Nephron progenitor cell (in vitro differentiated cells): ENCODE measurements around the gene GP1BB.
A peak's percentile ranks its signal among the peaks of the same experiment; 100 is the strongest.

ENCODE experiments used
- DNase-seq: peaks from one replicate; pipeline ENCODE4 v3.0.0; 2021
- H3K27ac Mint-ChIP-seq: 2 replicates; pipeline ENCODE4 v1.8.0; 2021; ENCODE audit warnings: mild to moderate bottlenecking, moderate library complexity, mixed read lengths
- H3K27me3 Mint-ChIP-seq: 2 replicates; pipeline ENCODE4 v1.8.0; 2021; ENCODE audit warnings: mild to moderate bottlenecking, low read depth, mixed read lengths; ENCODE audit not compliant: poor library complexity
- H3K36me3 Mint-ChIP-seq: 2 replicates; pipeline ENCODE4 v1.8.0; 2021; ENCODE audit warnings: low read depth, mixed read lengths
- H3K4me1 Mint-ChIP-seq: 2 replicates; pipeline ENCODE4 v1.8.0; 2021; ENCODE audit warnings: mixed read lengths
- H3K4me3 Mint-ChIP-seq: 2 replicates; pipeline ENCODE4 v1.8.0; 2021; ENCODE audit warnings: mild to moderate bottlenecking, moderate library complexity, mixed read lengths
- H3K9me3 Mint-ChIP-seq: 2 replicates; pipeline ENCODE4 v1.8.0; 2021; ENCODE audit warnings: mild to moderate bottlenecking, moderate library complexity, mixed read lengths
- TF ChIP-seq, protein P1 (sequence below): fragments of 200-600 bp; sonication (generic); IDR thresholded peaks from 2 replicates; pipeline ENCODE4 v1.5.0; 2021; ENCODE audit warnings: antibody characterized with exemption

The GP1BB gene

DNA sequence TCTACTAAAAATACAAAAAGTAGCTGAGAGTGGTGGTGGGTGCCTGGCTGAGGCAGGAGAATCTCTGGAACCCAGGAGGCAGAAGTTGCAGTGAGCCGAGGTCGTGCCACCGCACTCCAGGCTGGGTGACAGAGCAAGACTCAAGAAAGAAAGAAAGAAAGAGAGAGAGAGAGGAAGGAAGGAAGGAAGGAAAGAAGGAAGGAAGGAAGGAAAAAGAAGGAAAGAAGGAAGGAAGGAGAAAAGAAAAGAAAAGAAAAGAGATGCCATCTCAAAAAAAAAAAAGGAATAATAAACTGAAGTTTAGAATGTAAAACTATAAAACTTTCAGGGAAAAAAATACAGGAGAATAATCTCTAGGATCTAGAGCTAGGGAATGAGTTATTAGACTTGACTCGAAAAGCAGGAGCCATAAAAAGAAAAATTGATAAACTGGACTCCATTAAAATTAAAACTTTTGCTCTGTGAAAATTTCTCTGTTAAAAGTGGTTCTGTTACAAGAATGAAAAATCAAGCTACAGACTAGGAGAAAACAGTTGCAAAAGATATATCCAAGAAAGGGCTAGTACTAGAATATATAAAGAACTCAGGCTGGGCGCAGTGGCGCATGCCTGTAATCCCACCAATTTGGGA lies 22.4 kb upstream of the GP1BB start:
- Mint-ChIP-seq H3K9me3 (peaks cover 5% of the 10 kb centered on the region), H3K4me1 (no peaks in the 10 kb centered on the region), H3K27me3 (peaks cover 39% of the 10 kb centered on the region), H3K27ac (no peak overlapping the region), H3K36me3 (no peaks in the 10 kb centered on the region), H3K4me3 (no peak overlapping the region)
- DNase-seq, result no peak
- TF ChIP-seq, protein P1, sequence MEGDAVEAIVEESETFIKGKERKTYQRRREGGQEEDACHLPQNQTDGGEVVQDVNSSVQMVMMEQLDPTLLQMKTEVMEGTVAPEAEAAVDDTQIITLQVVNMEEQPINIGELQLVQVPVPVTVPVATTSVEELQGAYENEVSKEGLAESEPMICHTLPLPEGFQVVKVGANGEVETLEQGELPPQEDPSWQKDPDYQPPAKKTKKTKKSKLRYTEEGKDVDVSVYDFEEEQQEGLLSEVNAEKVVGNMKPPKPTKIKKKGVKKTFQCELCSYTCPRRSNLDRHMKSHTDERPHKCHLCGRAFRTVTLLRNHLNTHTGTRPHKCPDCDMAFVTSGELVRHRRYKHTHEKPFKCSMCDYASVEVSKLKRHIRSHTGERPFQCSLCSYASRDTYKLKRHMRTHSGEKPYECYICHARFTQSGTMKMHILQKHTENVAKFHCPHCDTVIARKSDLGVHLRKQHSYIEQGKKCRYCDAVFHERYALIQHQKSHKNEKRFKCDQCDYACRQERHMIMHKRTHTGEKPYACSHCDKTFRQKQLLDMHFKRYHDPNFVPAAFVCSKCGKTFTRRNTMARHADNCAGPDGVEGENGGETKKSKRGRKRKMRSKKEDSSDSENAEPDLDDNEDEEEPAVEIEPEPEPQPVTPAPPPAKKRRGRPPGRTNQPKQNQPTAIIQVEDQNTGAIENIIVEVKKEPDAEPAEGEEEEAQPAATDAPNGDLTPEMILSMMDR, result no peak

DNA sequence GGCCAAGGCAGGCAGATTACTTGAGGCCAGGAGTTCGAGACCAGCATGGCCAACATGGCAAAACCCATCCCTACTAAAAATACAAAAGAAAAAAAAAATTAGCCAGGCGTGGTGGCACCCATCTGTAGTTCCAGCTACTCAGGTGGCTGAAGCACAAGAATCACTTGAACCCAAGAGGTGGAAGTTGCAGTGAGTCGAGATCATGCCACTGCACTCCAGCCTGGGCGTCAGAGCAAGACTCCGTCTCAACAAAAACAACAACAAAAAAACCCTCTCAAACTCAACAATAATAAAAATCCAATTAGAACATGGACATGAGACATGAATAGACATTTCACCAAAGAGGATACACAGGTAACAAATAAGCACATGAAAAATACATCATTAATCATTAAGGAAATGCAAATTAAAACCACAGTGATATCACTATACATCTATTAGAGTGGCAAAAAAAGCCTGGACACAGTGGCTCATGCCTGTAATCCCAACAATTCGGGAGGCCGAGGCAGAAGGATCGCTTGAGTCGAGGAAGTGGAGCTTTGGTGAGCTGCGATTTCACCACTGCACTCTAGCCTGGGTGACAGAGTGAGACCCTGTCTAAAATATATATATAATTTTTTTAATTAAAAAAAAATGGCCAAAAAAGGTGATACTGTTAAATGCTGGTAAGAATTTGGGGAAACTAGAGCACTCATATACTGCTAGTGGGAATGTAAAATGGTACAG lies 21.8 kb upstream of the GP1BB start:
- Mint-ChIP-seq H3K9me3 (peaks cover under 1% of the 10 kb centered on the region), H3K27me3 (peaks cover 41% of the 10 kb centered on the region), H3K4me3 (no peak overlapping the region), H3K36me3 (no peaks in the 10 kb centered on the region), H3K4me1 (no peaks in the 10 kb centered on the region), H3K27ac (no peak overlapping the region)
- TF ChIP-seq, protein P1, result no peak
- no peak for DNase-seq

DNA sequence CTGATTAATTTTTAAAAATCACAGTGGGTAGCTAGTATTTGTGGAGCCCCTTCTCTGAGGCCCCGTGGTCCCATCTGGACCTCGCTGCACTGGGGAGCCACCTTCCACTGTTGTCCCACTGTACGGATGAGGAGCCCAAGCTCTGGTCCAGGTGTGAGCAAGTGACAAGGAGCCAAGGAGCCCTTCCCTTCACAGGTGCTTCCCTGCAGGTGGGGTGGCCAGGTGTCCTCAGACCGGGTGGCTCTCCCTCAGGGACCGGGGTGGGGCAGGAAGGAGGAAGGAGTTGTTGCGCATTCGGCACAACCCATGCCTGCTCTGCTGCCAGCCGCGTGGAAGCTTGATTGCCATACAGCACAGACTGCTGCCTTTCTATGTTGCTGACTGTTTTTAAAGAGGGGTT lies 19.5 kb upstream of the GP1BB start:
- H3K9me3 Mint-ChIP-seq, result no peaks in the 10 kb centered on the region
- TF ChIP-seq, protein P1, result no peak
- H3K4me1 Mint-ChIP-seq, result no peaks in the 10 kb centered on the region
- DNase-seq, result no peak
- H3K27ac Mint-ChIP-seq, result no peak overlapping the region
- H3K36me3 Mint-ChIP-seq, result no peaks in the 10 kb centered on the region
- no peak overlapping the region for H3K4me3 Mint-ChIP-seq
- peaks cover 39% of the 10 kb centered on the region for H3K27me3 Mint-ChIP-seq

DNA sequence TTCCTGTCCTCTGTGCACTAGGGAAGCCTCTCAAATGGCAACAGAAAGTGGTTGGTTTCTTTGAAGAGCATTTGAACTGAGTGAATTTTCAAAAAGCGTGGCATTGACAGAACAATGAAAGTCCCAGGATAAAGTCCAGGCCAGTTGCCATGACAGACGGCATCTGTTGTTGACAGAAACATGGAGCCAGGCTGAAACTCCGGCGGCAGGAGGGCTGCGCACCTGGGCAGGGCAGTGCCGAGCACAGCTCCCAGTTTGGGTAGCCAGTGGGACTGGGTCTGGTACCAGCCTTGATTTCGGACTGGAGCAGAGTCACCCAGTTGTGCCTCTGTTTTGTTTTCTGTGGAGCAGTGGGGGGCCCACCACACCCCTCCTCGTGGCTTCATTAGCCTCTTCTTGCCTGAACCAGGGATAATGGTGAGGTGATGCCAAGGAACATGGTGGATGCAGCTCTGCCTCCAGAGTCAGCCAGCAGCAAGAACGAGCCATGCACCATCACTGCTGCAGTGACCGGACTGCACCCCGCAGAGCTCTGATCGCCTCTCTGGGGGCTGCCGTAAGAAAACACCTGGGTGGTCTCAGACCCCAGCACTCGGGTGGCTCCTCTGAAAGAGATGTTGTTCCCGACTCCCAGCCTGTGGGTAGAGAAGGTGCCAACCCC lies 18.9 kb upstream of the GP1BB start:
- Mint-ChIP-seq H3K4me3 (no peak overlapping the region), H3K36me3 (no peaks in the 10 kb centered on the region), H3K27ac (no peak overlapping the region), H3K9me3 (no peaks in the 10 kb centered on the region), H3K4me1 (no peaks in the 10 kb centered on the region), H3K27me3 (peaks cover 44% of the 10 kb centered on the region)
- DNase-seq, result no peak
- TF ChIP-seq, protein P1, result no peak

DNA sequence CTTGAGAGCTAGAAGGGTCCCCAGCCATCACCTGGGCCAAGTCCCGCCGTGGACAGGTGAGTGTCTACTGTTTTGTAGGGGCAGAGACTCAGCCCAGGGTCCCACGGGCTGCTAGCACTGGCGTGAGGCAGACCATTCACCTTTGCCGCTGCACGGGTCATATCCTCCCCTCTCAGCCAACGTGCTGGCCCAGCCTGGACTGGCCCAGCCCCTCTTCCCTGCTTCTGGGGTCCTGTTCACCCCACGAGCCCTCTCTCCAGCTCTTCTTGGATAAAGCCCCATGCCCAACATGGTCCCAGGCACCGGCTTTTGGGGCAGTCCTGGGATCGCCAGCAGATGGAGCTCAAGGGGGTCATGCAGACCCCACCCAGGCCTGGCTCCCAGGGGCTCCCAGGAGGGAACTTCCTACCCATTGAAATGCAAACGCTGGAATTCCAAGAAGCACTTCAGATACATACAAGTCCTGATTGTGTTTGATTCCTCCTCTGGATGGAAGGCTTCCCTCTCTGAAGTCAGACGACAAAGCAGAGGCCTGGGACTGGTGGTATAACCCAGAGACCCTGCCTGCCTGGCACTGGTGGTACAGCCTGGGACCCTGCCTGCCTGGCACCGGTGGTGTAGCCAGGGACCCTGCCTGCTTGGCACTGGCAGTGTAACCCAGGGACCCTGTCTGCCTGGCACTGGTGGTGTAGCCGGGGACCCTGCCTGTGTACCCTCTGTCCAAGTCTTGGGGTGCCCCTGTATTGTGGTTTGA lies 18.0 kb upstream of the GP1BB start:
- Mint-ChIP-seq H3K4me3 (no peak overlapping the region), H3K36me3 (no peaks in the 10 kb centered on the region), H3K9me3 (no peaks in the 10 kb centered on the region), H3K4me1 (no peaks in the 10 kb centered on the region), H3K27ac (no peak overlapping the region), H3K27me3 (peaks cover 51% of the 10 kb centered on the region)
- no peak for DNase-seq
- TF ChIP-seq, protein P1, result peak; percentile 23
